Activated T-cell treated with anti-CD3 and anti-CD28 coated beads, Interleukin-2, amount 50 U/mL, for 24 hours (primary cell): ENCODE data around the gene PGBD1.

Source experiments
- DNase-seq: peaks from one replicate; pipeline ENCODE4 v3.0.0-alpha.2; 2020
- H3K27ac Mint-ChIP-seq: 2 replicates; pipeline ENCODE4 v1.8.0; 2020; ENCODE audit warnings: mild to moderate bottlenecking, mixed read lengths
- H3K27me3 Mint-ChIP-seq: 2 replicates; pipeline ENCODE4 v1.8.0; 2020; ENCODE audit warnings: mixed read lengths
- H3K36me3 Mint-ChIP-seq: 2 replicates; pipeline ENCODE4 v1.8.0; 2020; ENCODE audit warnings: low read depth, mixed read lengths
- H3K4me1 Mint-ChIP-seq: 2 replicates; pipeline ENCODE4 v1.8.0; 2020; ENCODE audit warnings: low read depth, mixed read lengths
- H3K4me3 Mint-ChIP-seq: 2 replicates; pipeline ENCODE4 v1.8.0; 2020; ENCODE audit warnings: mild to moderate bottlenecking, moderate library complexity, mixed read lengths
- H3K9me3 Mint-ChIP-seq: 2 replicates; pipeline ENCODE4 v1.8.0; 2020; ENCODE audit warnings: mixed read lengths

The PGBD1 gene

DNA sequence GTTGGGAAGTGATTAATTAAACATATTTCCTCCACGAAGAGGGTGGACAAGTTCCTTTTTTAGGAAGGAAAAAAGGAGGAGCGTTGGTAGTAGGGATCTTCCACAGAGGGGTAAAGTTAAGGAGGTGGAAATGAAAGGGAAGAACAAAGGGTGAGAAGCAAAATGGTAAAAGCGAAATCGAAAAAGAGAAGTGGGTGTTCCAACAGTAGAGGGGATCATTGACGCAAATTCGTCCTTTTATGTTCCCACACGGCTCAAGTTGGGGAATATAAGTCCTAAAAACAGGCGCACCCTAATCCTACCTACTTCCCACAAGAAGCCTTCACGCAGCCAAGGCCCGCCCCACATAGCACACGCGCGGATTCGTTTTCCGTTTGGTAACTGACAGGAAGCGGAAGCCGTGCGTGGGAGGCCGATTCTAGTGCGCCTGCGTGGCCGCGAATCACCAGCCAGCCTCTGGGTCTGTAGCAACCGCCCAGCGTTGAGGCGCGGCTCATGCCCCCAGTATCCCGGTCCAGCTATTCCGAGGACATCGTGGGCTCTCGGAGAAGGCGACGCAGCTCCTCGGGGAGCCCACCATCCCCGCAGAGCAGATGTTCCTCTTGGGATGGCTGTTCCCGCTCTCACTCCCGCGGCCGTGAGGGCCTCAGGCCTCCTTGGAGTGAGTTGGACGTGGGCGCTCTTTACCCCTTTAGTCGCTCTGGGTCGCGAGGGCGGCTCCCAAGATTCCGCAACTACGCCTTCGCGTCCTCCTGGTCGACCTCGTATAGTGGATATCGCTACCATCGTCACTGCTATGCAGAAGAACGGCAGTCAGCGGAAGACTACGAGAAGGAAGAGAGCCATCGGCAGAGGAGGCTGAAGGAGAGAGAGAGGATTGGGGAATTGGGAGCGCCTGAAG, 22.2 kb upstream of the PGBD1 start, which contains the start of gene NKAPL:
TSS of gene NKAPL (plus strand) at position 421 of the 901 bp plus-strand sequence. CDS start at position 496, 75 bp downstream.
- Mint-ChIP-seq H3K27me3 (peaks cover 4% of the 10 kb centered on the region), H3K36me3 (peaks cover 10% of the 10 kb centered on the region), H3K4me1 (peaks cover 13% of the 10 kb centered on the region), H3K9me3 (peaks cover 13% of the 10 kb centered on the region), H3K4me3 (peak within 1 kb of the TSS; percentile 35), H3K27ac (peak within 1 kb of the TSS; percentile 50)
- DNase-seq: peak; percentile 81

DNA sequence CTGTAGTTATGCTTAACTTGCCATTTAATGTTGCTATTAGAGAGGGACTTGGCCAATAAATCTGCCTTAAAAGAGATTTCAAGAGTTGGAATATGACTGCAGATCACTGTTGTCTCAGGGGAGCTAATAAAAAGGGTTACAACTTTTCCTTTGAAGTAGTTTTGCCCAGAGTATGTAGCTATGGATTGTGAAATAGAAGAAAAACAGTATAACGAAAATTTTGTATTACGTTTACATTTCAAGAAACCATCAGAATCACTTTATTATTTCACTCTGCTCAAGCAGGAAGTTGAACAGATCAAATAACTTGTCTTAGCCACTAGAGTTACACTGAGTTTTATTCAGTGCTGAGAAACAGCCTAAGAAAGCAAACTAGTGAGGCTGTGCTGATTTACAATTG, 17.4 kb upstream of the PGBD1 start:
- Mint-ChIP-seq H3K27me3 (no peaks in the 10 kb centered on the region), H3K36me3 (peaks cover under 1% of the 10 kb centered on the region), H3K4me3 (no peak overlapping the region), H3K9me3 (peaks cover 5% of the 10 kb centered on the region), H3K27ac (no peak overlapping the region), H3K4me1 (peaks cover 22% of the 10 kb centered on the region)
- no peak for DNase-seq

DNA sequence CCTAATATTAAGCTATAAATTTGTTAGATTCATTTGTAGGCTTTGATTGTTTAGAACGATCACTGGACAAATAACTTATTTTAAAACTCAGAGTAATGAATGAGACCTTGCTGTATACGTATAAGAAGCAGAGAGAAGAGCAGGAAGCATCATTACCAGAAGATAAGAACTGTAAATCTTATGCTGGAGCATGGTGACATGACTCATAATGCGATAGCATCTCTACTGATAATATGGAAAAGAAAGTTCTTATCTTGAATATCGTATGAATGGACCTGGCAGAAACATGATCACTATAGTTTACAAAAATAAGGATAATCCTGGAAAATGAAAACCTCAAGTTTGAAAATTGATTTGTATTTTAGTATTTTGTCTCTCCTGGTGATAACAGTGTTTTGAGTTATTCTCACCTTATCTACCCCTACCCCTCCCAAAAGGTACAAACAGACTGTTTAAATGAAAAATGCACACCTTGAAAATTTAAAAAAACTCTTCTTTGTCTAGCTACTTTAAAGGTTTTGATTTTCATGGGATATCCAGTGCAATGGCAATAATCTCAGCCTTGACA, 16.5 kb upstream of the PGBD1 start:
- H3K4me1 Mint-ChIP-seq: peaks cover 26% of the 10 kb centered on the region
- H3K27me3 Mint-ChIP-seq: no peaks in the 10 kb centered on the region
- peaks cover 5% of the 10 kb centered on the region for H3K9me3 Mint-ChIP-seq
- H3K27ac Mint-ChIP-seq: no peak overlapping the region
- no peak overlapping the region for H3K4me3 Mint-ChIP-seq
- no peak for DNase-seq
- no peaks in the 10 kb centered on the region for H3K36me3 Mint-ChIP-seq

DNA sequence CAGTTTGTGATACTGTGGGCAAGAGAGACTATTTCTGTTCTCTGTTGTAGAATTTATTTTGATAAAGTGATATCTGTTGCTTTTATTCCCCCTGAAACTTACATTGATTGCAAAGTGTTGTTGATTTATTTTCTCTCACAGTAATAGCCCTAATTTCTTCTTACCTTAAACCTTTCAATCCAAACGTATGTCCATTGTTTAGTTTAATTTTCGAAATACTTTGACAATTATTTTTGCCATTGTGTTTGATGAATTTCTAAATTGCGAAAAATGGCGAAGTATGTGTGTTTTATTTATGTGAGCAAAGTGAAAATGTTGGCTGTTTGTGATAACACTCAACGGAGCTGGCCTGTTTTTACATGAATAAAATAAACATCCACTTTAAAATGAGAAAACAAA, 14.8 kb upstream of the PGBD1 start:
- DNase-seq: no peak
- no peak overlapping the region for H3K27ac Mint-ChIP-seq
- H3K9me3 Mint-ChIP-seq: no peaks in the 10 kb centered on the region
- H3K4me3 Mint-ChIP-seq: no peak overlapping the region
- H3K4me1 Mint-ChIP-seq: peaks cover 39% of the 10 kb centered on the region
- no peaks in the 10 kb centered on the region for H3K27me3 Mint-ChIP-seq
- peaks cover 9% of the 10 kb centered on the region for H3K36me3 Mint-ChIP-seq

- Mint-ChIP-seq H3K27ac (no peak within 1 kb of the TSS), H3K36me3 (peaks cover 15% of the 10 kb centered on the region), H3K9me3 (no peaks in the 10 kb centered on the region), H3K4me3 (no peak within 1 kb of the TSS), H3K4me1 (peaks cover 39% of the 10 kb centered on the region), H3K27me3 (no peaks in the 10 kb centered on the region)
- DNase-seq: peak; percentile 93
Observed at GRCh38 chr6:28266962-28267694, 14.2 kb upstream of the PGBD1 start, which contains the start of gene ZSCAN26. ZSCAN26 (plus strand) TSS chr6:28267143; CDS start chr6:28271920, 4,777 bp downstream.

GRCh38 chr6:28267695-28268059, 13.7 kb upstream of the PGBD1 start:
- H3K4me3 Mint-ChIP-seq: no peak overlapping the region
- peaks cover 39% of the 10 kb centered on the region for H3K4me1 Mint-ChIP-seq
- H3K27me3 Mint-ChIP-seq: no peaks in the 10 kb centered on the region
- DNase-seq: no peak
- H3K36me3 Mint-ChIP-seq: peaks cover 20% of the 10 kb centered on the region
- H3K27ac Mint-ChIP-seq: no peak overlapping the region
- H3K9me3 Mint-ChIP-seq: no peaks in the 10 kb centered on the region

GRCh38 chr6:28269492-28269891, 11.9 kb upstream of the PGBD1 start:
- Mint-ChIP-seq H3K36me3 (peaks cover 37% of the 10 kb centered on the region), H3K9me3 (no peaks in the 10 kb centered on the region), H3K27me3 (no peaks in the 10 kb centered on the region), H3K27ac (peak overlapping the region; percentile 87), H3K4me1 (peaks cover 35% of the 10 kb centered on the region), H3K4me3 (no peak overlapping the region)
- DNase-seq: no peak

DNA sequence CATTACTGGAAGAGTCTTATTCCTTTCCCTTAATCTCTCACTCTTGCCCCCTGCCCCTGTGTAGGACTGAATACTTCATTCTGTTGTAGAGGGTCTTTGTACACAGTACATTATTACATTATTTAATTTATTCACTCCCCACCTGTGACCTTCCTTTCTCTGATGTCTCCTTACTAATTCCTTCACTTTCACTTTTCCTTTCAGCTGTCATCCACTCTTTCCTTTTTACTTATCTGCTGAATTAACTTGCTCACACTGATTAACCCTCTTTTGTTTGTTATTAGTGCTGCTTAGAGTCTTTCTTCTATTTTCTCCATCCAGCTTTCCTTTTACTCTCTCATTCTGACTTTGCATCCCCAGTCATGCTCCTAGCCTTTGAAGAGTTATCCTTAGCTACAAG, 6.5 kb upstream of the PGBD1 start:
- peaks cover under 1% of the 10 kb centered on the region for H3K27me3 Mint-ChIP-seq
- H3K4me1 Mint-ChIP-seq: peaks cover 20% of the 10 kb centered on the region
- H3K4me3 Mint-ChIP-seq: no peak overlapping the region
- H3K36me3 Mint-ChIP-seq: peaks cover 75% of the 10 kb centered on the region
- H3K9me3 Mint-ChIP-seq: peaks cover 9% of the 10 kb centered on the region
- H3K27ac Mint-ChIP-seq: peak overlapping the region; percentile 72
- no peak for DNase-seq

DNA sequence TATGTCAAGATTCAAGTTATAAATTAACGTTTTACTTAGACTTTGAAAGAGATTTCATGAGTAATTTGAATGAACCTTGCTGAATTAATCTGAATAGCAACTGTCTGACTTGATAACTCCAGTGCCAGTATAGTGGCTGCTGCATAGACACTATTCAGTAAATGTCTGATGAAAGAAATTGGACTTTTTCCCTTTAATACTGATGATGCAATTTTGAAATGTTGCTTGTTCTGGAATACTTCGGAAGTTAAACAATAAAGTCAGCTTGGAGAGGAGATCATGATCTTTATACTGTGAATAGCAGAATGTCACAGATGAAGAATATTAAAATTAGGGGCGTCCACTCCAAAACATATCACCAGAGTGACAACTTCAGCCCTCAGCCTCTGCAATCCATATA, 3.6 kb upstream of the PGBD1 start:
- Mint-ChIP-seq H3K27me3 (peaks cover 19% of the 10 kb centered on the region), H3K27ac (no peak overlapping the region), H3K4me3 (no peak overlapping the region), H3K9me3 (peaks cover 14% of the 10 kb centered on the region), H3K36me3 (peaks cover 61% of the 10 kb centered on the region), H3K4me1 (peaks cover 17% of the 10 kb centered on the region)
- DNase-seq: no peak

DNA sequence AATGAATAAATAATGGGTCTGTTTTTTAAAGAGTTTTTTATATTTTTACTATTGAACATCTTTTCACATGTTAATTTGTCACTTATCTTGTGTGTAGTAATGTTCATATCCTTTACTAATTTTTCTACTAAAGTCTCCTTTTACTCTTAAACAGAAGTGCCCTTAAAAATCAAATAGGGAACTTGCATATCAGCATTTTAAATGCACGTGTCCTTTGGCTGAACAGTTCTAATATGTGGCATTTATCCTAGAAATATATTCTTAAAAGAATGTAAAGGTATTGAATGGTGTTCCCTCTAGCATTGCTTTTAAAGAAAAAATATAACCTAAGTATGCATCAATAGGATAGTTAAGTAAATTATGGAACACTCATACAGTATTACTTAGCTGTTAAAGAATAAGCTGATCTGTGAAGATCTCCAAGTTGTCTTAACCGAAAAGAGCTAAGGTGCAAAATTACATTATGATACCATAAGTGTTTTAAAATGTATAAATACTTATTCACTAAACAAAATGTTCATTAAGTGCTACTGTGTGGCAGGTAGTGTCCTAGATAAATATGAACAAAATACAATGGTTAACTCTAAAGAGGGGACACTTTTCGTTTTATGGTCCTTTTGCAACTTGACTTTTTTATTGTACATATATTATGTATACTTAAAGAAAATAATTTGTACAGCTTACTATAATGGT, 631 bp upstream of the PGBD1 start:
- Mint-ChIP-seq H3K4me1 (peaks cover 11% of the 10 kb centered on the region), H3K27ac (no peak overlapping the region), H3K9me3 (peaks cover 20% of the 10 kb centered on the region), H3K27me3 (peaks cover 44% of the 10 kb centered on the region), H3K4me3 (peak overlapping the region; percentile 82), H3K36me3 (peaks cover 43% of the 10 kb centered on the region)
- no peak for DNase-seq

- Mint-ChIP-seq H3K27ac (no peak overlapping the region), H3K4me1 (peaks cover 11% of the 10 kb centered on the region), H3K4me3 (no peak overlapping the region), H3K36me3 (peaks cover 36% of the 10 kb centered on the region), H3K27me3 (peaks cover 56% of the 10 kb centered on the region), H3K9me3 (peaks cover 11% of the 10 kb centered on the region)
- no peak for DNase-seq
Observed at GRCh38 chr6:28282926-28283325, 1.6 kb downstream of the PGBD1 start.

DNA sequence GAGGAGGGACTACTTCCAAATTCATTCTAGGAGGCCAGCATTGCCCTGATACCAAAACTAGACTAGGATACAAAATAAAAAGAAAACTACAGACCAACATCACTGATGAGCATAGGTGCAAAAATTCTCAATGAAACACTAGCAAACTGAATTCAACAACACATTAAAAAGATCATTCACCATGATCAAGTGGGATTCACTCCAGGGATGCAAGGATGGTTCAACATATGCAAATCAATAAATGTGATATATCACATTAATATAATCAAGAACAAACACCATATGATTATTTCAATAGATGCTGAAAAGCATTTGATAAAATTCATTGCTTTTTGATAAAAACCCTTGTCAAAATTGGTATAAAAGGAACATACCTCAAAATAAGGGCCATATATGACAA, 10.2 kb downstream of the PGBD1 start:
- no peak for DNase-seq
- no peak overlapping the region for H3K27ac Mint-ChIP-seq
- no peak overlapping the region for H3K4me3 Mint-ChIP-seq
- H3K9me3 Mint-ChIP-seq: no peaks in the 10 kb centered on the region
- H3K27me3 Mint-ChIP-seq: peaks cover 6% of the 10 kb centered on the region
- no peaks in the 10 kb centered on the region for H3K4me1 Mint-ChIP-seq
- H3K36me3 Mint-ChIP-seq: peaks cover 15% of the 10 kb centered on the region

- no peak for DNase-seq
- Mint-ChIP-seq H3K27me3 (no peaks in the 10 kb centered on the region), H3K4me3 (no peak overlapping the region), H3K36me3 (peaks cover 2% of the 10 kb centered on the region), H3K27ac (no peak overlapping the region), H3K4me1 (no peaks in the 10 kb centered on the region), H3K9me3 (no peaks in the 10 kb centered on the region)
Observed at GRCh38 chr6:28295326-28295725, 14.0 kb downstream of the PGBD1 start.

GRCh38 chr6:28296520-28297060, 15.2 kb downstream of the PGBD1 start:
- Mint-ChIP-seq H3K36me3 (peaks cover 5% of the 10 kb centered on the region), H3K27ac (no peak overlapping the region), H3K27me3 (no peaks in the 10 kb centered on the region), H3K4me3 (no peak overlapping the region), H3K4me1 (peaks cover 1% of the 10 kb centered on the region), H3K9me3 (no peaks in the 10 kb centered on the region)
- no peak for DNase-seq
